BJ (cell line): ENCODE results near the gene STK38. TPM values are rescaled to one million over a fixed set of nuclear protein-coding genes. Genes with fewer than 3 reads are reported as not detected.

Source experiments
- CTCF ChIA-PET: fragments of 350-600 bp; formaldehyde crosslinking; extraction: SDS; loops from one replicate; lab custom pipeline; 2021; ENCODE audit warnings: antibody characterized with exemption, inconsistent platforms; lab: Yijun Ruan, JAX
- POLR2A ChIA-PET: fragments of 300-600 bp; sonication (Branson Sonifier 250); formaldehyde crosslinking; extraction: SDS; loops from one replicate; lab custom pipeline; 2021; ENCODE audit warnings: antibody characterized with exemption; lab: Charles Lee
- DNase-seq: peaks from one replicate; pipeline ENCODE4 v3.0.0-alpha.2; 2011; ENCODE audit warnings: low read depth
- H3K27me3 ChIP-seq: 2 replicates; pipeline ENCODE4 v1.6.0; 2011; ENCODE audit warnings: low read length; ENCODE audit not compliant: control insufficient read depth, insufficient read depth
- H3K36me3 ChIP-seq: 2 replicates; pipeline ENCODE4 v1.5.1; 2011; ENCODE audit warnings: low read length; ENCODE audit not compliant: control insufficient read depth, insufficient read depth
- H3K4me3 ChIP-seq: 2 replicates; pipeline ENCODE4 v1.5.1; 2011; ENCODE audit warnings: low read depth, mild to moderate bottlenecking, control low read depth, low read length
- CTCF ChIP-seq: IDR thresholded peaks from 2 replicates; pipeline ENCODE4 v1.5.1; 2011; ENCODE audit warnings: low read depth, mild to moderate bottlenecking, control low read depth, inconsistent platforms, low read length, moderate library complexity; ENCODE audit not compliant: insufficient read depth
- polyA plus RNA-seq: library from polyadenylated mRNA; depleted of rRNA; stranded (reverse); fragments of >200 nt; gene quantifications from 2 replicates; pipeline ENCODE4 v1.2.3, GENCODE V29; 2011

STK38 gene
- polyA plus RNA-seq, 1 experiment, result 22.1 TPM

- no peak for DNase-seq
- peaks cover 8% of the 10 kb centered on the region for H3K36me3 ChIP-seq
- TF ChIP-seq CTCF, result no peak
- H3K27me3 ChIP-seq, result no peaks in the 10 kb centered on the region
- ChIA-PET POLR2A (no interaction called here), CTCF (interaction anchor here (1.6 kb wide), 1 partner anchor 17 kb away, joined by 9 read pairs; no protein-coding TSS in a partner anchor)
- H3K4me3 ChIP-seq, result no peak overlapping the region
Measured at GRCh38 chr6:36515844-36516243, 31.4 kb downstream of the STK38 start.

- no peak for TF ChIP-seq CTCF
- ChIA-PET CTCF (no interaction called here), POLR2A (no interaction called here)
- Histone ChIP-seq H3K27me3 (no peaks in the 10 kb centered on the region), H3K4me3 (no peak overlapping the region), H3K36me3 (peaks cover 11% of the 10 kb centered on the region)
- no peak for DNase-seq
Measured at GRCh38 chr6:36514554-36515456, 32.5 kb downstream of the STK38 start.

- no peak for TF ChIP-seq CTCF
- CTCF ChIA-PET, result interaction anchor here (1.3 kb wide), 1 partner anchor 104 kb away, joined by 5 read pairs; no protein-coding TSS in a partner anchor
Measured at GRCh38 chr6:36510365-36510764, 36.9 kb downstream of the STK38 start.

GRCh38 chr6:36508532-36508931, 38.7 kb downstream of the STK38 start:
- no peaks in the 10 kb centered on the region for H3K27me3 ChIP-seq
- no peak overlapping the region for H3K4me3 ChIP-seq
- CTCF ChIA-PET, result no interaction called here
- POLR2A ChIA-PET, result no interaction called here
- H3K36me3 ChIP-seq, result peaks cover 14% of the 10 kb centered on the region
- DNase-seq, result no peak
- TF ChIP-seq CTCF, result no peak

More at GRCh38 chr6:36510365-36510764, 36.9 kb downstream of the STK38 start:
- POLR2A ChIA-PET, result no interaction called here
- H3K27me3 ChIP-seq, result no peaks in the 10 kb centered on the region
- DNase-seq, result no peak
- H3K4me3 ChIP-seq, result no peak overlapping the region
- peaks cover 17% of the 10 kb centered on the region for H3K36me3 ChIP-seq

- POLR2A ChIA-PET, result no interaction called here
- TF ChIP-seq CTCF, result no peak
- DNase-seq, result no peak
- Histone ChIP-seq H3K27me3 (no peaks in the 10 kb centered on the region), H3K4me3 (no peak overlapping the region), H3K36me3 (peaks cover 14% of the 10 kb centered on the region)
- CTCF ChIA-PET, result no interaction called here
Measured at GRCh38 chr6:36506611-36507010, 40.7 kb downstream of the STK38 start.
